ENCODE measurements around the gene PRDM16. TPM values are rescaled to one million over a fixed set of nuclear protein-coding genes. Genes with fewer than 3 reads are reported as not detected.

The PRDM16 gene
- polyA plus RNA-seq, 1 of the 3 experiments (the other 2 are of a cell fraction): not detected

- Histone ChIP-seq H3K9me2 (no peaks in the 10 kb centered on the region), H3K27ac (ENCODE audit: low read depth in 2 of 2, low read length in 1 of 2) (no peak overlapping the region; a peak in 1 of 4 replicates), H3K9ac (no peak overlapping the region), H3K4me2 (no peak overlapping the region), H3K79me2 (ENCODE audit: insufficient read depth) (no peaks in the 10 kb centered on the region), H3F3A (replicated peaks; ENCODE audit: insufficient read depth) (no peaks in the 10 kb centered on the region), H3K9me3 (no peaks in the 10 kb centered on the region), H3K27me3 (ENCODE audit: insufficient read depth) (no peaks in the 10 kb centered on the region), H3K36me3 (replicated peaks in 1 of 2; ENCODE audit: control insufficient read depth in 1 of 2, insufficient read depth in 2 of 2, low read length in 1 of 2) (no peaks in the 10 kb centered on the region), H2AFZ (ENCODE audit: low read depth) (no peak overlapping the region), H3K4me1 (ENCODE audit: control insufficient read depth in 1 of 2, insufficient read depth in 2 of 2, low read depth in 1 of 2, low read length in 1 of 2) (peaks cover 0 to 17% of the 10 kb centered on the region in 2 experiments; a peak in 1 of 4 replicates), H4K20me1 (ENCODE audit: insufficient read depth) (no peaks in the 10 kb centered on the region), H3K4me3 (ENCODE audit: low read depth in 2 of 2, low read length in 1 of 2) (no peak overlapping the region)
- WGBS (ENCODE audit: low lambda C conversion rate): 47% methylated on average over 30 of the region's 40 CpGs
- DNase-seq: peak; percentile 78
- POLR2A ChIA-PET: no interaction called here
- TF ChIP-seq CTCF (IDR thresholded peaks at IDR 0.05): no peak
- TF ChIP-seq YY1 (IDR thresholded peaks at IDR 0.05; ENCODE audit: low read depth): no peak
- peak; percentile 33; the same call in 1 of the 2 replicates for TF ChIP-seq RCOR1 (IDR thresholded peaks at IDR 0.05; ENCODE audit: low read length)
- TF ChIP-seq USF2 (IDR thresholded peaks at IDR 0.05; ENCODE audit: borderline replicate concordance, low read depth, low read length): no peak
- peak; percentile 52 for TF ChIP-seq GATA2 (CRISPR knock-in tag; IDR thresholded peaks at IDR 0.05)
- CTCF ChIA-PET: no interaction called here
These were observed 129.6 kb downstream of the PRDM16 start for GRCh38 chr1:3198371-3199271.

- ChIA-PET CTCF (no interaction called here), POLR2A (no interaction called here)
- no peak for DNase-seq
- no peak for TF ChIP-seq FOXM1 (IDR thresholded peaks at IDR 0.05; ENCODE audit: low read depth)
- TF ChIP-seq REST (IDR thresholded peaks at IDR 0.05; ENCODE audit: low read depth, low read length): no peak
- no peak for TF ChIP-seq CHD2 (IDR thresholded peaks at IDR 0.05; ENCODE audit: low read length, partially characterized antibody)
- TF ChIP-seq ZBTB33 (IDR thresholded peaks at IDR 0.05; ENCODE audit: borderline replicate concordance, low read depth): no peak
- no peak for TF ChIP-seq TAF1 (IDR thresholded peaks at IDR 0.05; ENCODE audit: borderline replicate concordance, low read depth, low read length)
- TF ChIP-seq NRF1 (IDR thresholded peaks at IDR 0.05; ENCODE audit: low read depth, low read length): no peak
- no peak for TF ChIP-seq FOXJ3 (CRISPR knock-in tag; IDR thresholded peaks at IDR 0.05)
- TF ChIP-seq RFX5 (IDR thresholded peaks at IDR 0.05; ENCODE audit: low read length): no peak
- TF ChIP-seq RAD21 (IDR thresholded peaks at IDR 0.05; ENCODE audit: low read length): no peak
- no peak for TF ChIP-seq JUND (IDR thresholded peaks at IDR 0.05)
- no peak for TF ChIP-seq TEAD4 (IDR thresholded peaks at IDR 0.05; ENCODE audit: borderline replicate concordance, insufficient read depth)
- TF ChIP-seq MAX (IDR thresholded peaks at IDR 0.05; ENCODE audit: low read depth): no peak
- no peak for TF ChIP-seq GATA2 (CRISPR knock-in tag; IDR thresholded peaks at IDR 0.05)
- no peak for TF ChIP-seq NFIC (IDR thresholded peaks at IDR 0.05; ENCODE audit: borderline replicate concordance)
These were observed 135.7 kb downstream of the PRDM16 start for GRCh38 chr1:3204725-3205124.

More at GRCh38 chr1:3204725-3205124, 135.7 kb downstream of the PRDM16 start:
- Histone ChIP-seq H3K4me3 (ENCODE audit: low read depth in 2 of 2, low read length in 1 of 2) (no peak overlapping the region), H2AFZ (ENCODE audit: low read depth) (no peak overlapping the region), H3K27ac (ENCODE audit: low read depth in 2 of 2, low read length in 1 of 2) (no peak overlapping the region), H4K20me1 (ENCODE audit: insufficient read depth) (no peaks in the 10 kb centered on the region), H3K9me3 (no peaks in the 10 kb centered on the region), H3K9me2 (no peaks in the 10 kb centered on the region), H3F3A (replicated peaks; ENCODE audit: insufficient read depth) (no peaks in the 10 kb centered on the region), H3K9ac (no peak overlapping the region), H3K27me3 (ENCODE audit: insufficient read depth) (no peaks in the 10 kb centered on the region), H3K4me2 (no peak overlapping the region), H3K79me2 (ENCODE audit: insufficient read depth) (no peaks in the 10 kb centered on the region), H3K36me3 (replicated peaks in 1 of 2; ENCODE audit: control insufficient read depth in 1 of 2, insufficient read depth in 2 of 2, low read length in 1 of 2) (no peaks in the 10 kb centered on the region), H3K4me1 (ENCODE audit: control insufficient read depth in 1 of 2, insufficient read depth in 2 of 2, low read depth in 1 of 2, low read length in 1 of 2) (peaks cover 0 to 2% of the 10 kb centered on the region in 2 experiments; a peak in 1 of 4 replicates)
- 54% methylated on average over 16 of the region's 20 CpGs for whole genome bisulfite sequencing (ENCODE audit: low lambda C conversion rate)

All from SK-N-SH (cell line).